A549 (cell line): ENCODE measurements around the gene IMPDH2. TPM values are rescaled to one million over a fixed set of nuclear protein-coding genes. Genes with fewer than 3 reads are reported as not detected.
A peak's percentile ranks its signal among the peaks of the same experiment; 100 is the strongest.

ENCODE experiments used
- ATAC-seq, 2 experiments: fragments of 200-7000 bp in 1 of 2; fragments of >200 bp in 1 of 2; cut with Nextera tagmentation in 1 of 2; cut with Tn5 transposase in 1 of 2; 3 replicates each; pipeline versions ENCODE4 v1.8.0 to v1.9.1; 2018 to 2020; ENCODE audit warnings: mild to moderate bottlenecking in 1 of 2, moderate library complexity in 1 of 2
- CTCF ChIA-PET: fragments of 300-600 bp; sonication (Branson Sonifier 250); formaldehyde crosslinking; extraction: SDS; loops from one replicate; lab custom pipeline; 2021; ENCODE audit warnings: antibody characterized with exemption, inconsistent platforms; lab: Yijun Ruan, JAX
- POLR2A ChIA-PET: fragments of 350-600 bp; formaldehyde crosslinking; extraction: SDS; loops from one replicate; lab custom pipeline; 2021; ENCODE audit warnings: antibody characterized with exemption, inconsistent platforms; lab: Yijun Ruan, JAX
- DNase-seq, 2 experiments: peaks; one replicate each; pipeline versions ENCODE4 v3.0.0 to v3.0.0-alpha.2; 2011 to 2016; ENCODE audit warnings: low read depth in 1 of 2, low spot score in 1 of 2
- FAIRE-seq: peaks from 2 replicates; lab custom pipeline; 2011; peaks lifted over from hg19 to GRCh38; lab: Jason Lieb, UNC
- H3K27ac ChIP-seq, 2 experiments: fragments of >200 bp; sonication (Bioruptor Twin); formaldehyde crosslinking; 3 replicates each; pipeline ENCODE4 v1.5.1; 2016 to 2017
- H3K4me1 ChIP-seq: fragments of >200 bp; sonication (Bioruptor Twin); formaldehyde crosslinking; 3 replicates; pipeline ENCODE4 v1.6.1; 2016
- H3K4me2 ChIP-seq: fragments of >200 bp; sonication (Bioruptor Twin); formaldehyde crosslinking; 3 replicates; pipeline ENCODE4 v1.6.1; 2016
- H3K4me3 ChIP-seq: fragments of >200 bp; sonication (Bioruptor Twin); formaldehyde crosslinking; 3 replicates; pipeline ENCODE4 v1.5.1; 2016
- H3K9me3 ChIP-seq: fragments of >200 bp; sonication (Bioruptor Twin); formaldehyde crosslinking; 3 replicates; pipeline ENCODE4 v1.6.1; 2016
- BHLHE40 ChIP-seq: IDR thresholded peaks from 2 replicates; pipeline ENCODE4 v1.6.1; 2012; ENCODE audit warnings: low read depth, low read length, inconsistent platforms
- CBX2 ChIP-seq: fragments of 200-600 bp; sonication (generic); IDR thresholded peaks from 2 replicates; pipeline ENCODE4 v1.6.1; 2016; ENCODE audit warnings: low read depth, mild to moderate bottlenecking, borderline replicate concordance
- CBX8 ChIP-seq: fragments of 200-600 bp; sonication (generic); IDR thresholded peaks from 2 replicates; pipeline ENCODE4 v1.6.1; 2016
- CEBPB ChIP-seq, 2 experiments: fragments of >200 bp in 1 of 2; sonication (Bioruptor Twin) in 1 of 2; formaldehyde crosslinking in 1 of 2; IDR thresholded peaks; 2 replicates each; pipeline ENCODE4 v1.6.1; 2012 to 2016
- CHD2 ChIP-seq: fragments of 150-350 bp; IDR thresholded peaks from 2 replicates; pipeline ENCODE4 v1.6.1; 2014; ENCODE audit warnings: low read length; ENCODE audit not compliant: partially characterized antibody
- EHF ChIP-seq: fragments of 250-450 bp; sonication (Bioruptor Pico); IDR thresholded peaks from 2 replicates; pipeline ENCODE4 v1.5.0; 2020; ENCODE audit warnings: mild to moderate bottlenecking
- EHMT2 ChIP-seq: fragments of 200-600 bp; sonication (generic); IDR thresholded peaks from 2 replicates; pipeline ENCODE4 v1.6.1; 2016; ENCODE audit warnings: antibody characterized with exemption, low read depth, mild to moderate bottlenecking, moderate library complexity
- EP300 ChIP-seq, 2 experiments: fragments of >200 bp; sonication (Bioruptor Twin); formaldehyde crosslinking; IDR thresholded peaks; 2 replicates in 1 of 2; 3 replicates in 1 of 2; pipeline ENCODE4 v1.6.1; 2016 to 2017
- FOXS1 ChIP-seq: fragments of 250-450 bp; sonication (Bioruptor Pico); IDR thresholded peaks from 2 replicates; pipeline ENCODE4 v1.5.0; 2020; ENCODE audit warnings: mild to moderate bottlenecking, moderate library complexity
- GATA3 ChIP-seq: IDR thresholded peaks from 2 replicates; pipeline ENCODE4 v1.6.1; 2012; ENCODE audit warnings: borderline replicate concordance
- HDAC2 ChIP-seq: fragments of 200-600 bp; sonication (generic); IDR thresholded peaks from 2 replicates; pipeline ENCODE4 v1.6.1; 2016
- HEYL ChIP-seq: fragments of 250-450 bp; sonication (Bioruptor Pico); IDR thresholded peaks from 2 replicates; pipeline ENCODE4 v1.8.0; 2021; ENCODE audit warnings: mild to moderate bottlenecking, moderate library complexity
- HOXA7 ChIP-seq: fragments of 250-450 bp; sonication (Bioruptor Pico); IDR thresholded peaks from 2 replicates; pipeline ENCODE4 v1.5.0; 2020; ENCODE audit warnings: mild to moderate bottlenecking, moderate library complexity
- HOXB13 ChIP-seq: fragments of 250-450 bp; sonication (Bioruptor Pico); IDR thresholded peaks from 2 replicates; pipeline ENCODE4 v1.5.0; 2020; ENCODE audit warnings: low read depth, mild to moderate bottlenecking, moderate library complexity
- JUN ChIP-seq, 2 experiments: fragments of >200 bp; sonication (Bioruptor Twin); formaldehyde crosslinking; IDR thresholded peaks; 2 replicates in 1 of 2; 3 replicates in 1 of 2; pipeline ENCODE4 v1.6.1; 2016 to 2017
- KDM1A ChIP-seq: fragments of 200-600 bp; sonication (generic); IDR thresholded peaks from 2 replicates; pipeline ENCODE4 v1.6.1; 2016; ENCODE audit warnings: low read depth, mild to moderate bottlenecking
- KDM5A ChIP-seq: fragments of 200-600 bp; sonication (generic); IDR thresholded peaks from 2 replicates; pipeline ENCODE4 v1.6.1; 2016; ENCODE audit warnings: antibody characterized with exemption, mild to moderate bottlenecking
- MAZ ChIP-seq: fragments of 150-350 bp; IDR thresholded peaks from 2 replicates; pipeline ENCODE4 v1.6.1; 2014; ENCODE audit warnings: antibody characterized with exemption, low read depth, low read length, borderline replicate concordance
- MYC ChIP-seq: IDR thresholded peaks from 2 replicates; pipeline ENCODE4 v1.6.1; 2012; ENCODE audit warnings: mild to moderate bottlenecking, inconsistent platforms, low read length, improper control_type of control experiment, borderline replicate concordance
- NFE2L2 ChIP-seq: fragments of 150-350 bp; conservative IDR thresholded peaks from 2 replicates; pipeline ENCODE4 v1.6.1; 2014; ENCODE audit warnings: low read length
- POLR2AphosphoS2 ChIP-seq: conservative IDR thresholded peaks from 2 replicates; pipeline ENCODE4 v1.6.1; 2012; ENCODE audit warnings: low read length, improper control_type of control experiment, inconsistent platforms
- RAD21 ChIP-seq, 2 experiments: fragments of >200 bp in 1 of 2; sonication (Bioruptor Twin) in 1 of 2; formaldehyde crosslinking in 1 of 2; IDR thresholded peaks in 1 of 2; conservative IDR thresholded peaks in 1 of 2; 2 replicates in 1 of 2; 3 replicates in 1 of 2; pipeline ENCODE4 v1.6.1; 2012 to 2018; ENCODE audit warnings: inconsistent platforms in 1 of 2
- RCOR1 ChIP-seq: fragments of 150-350 bp; IDR thresholded peaks from 2 replicates; pipeline ENCODE4 v1.6.1; 2014; ENCODE audit warnings: antibody characterized with exemption, low read length, low read depth
- RFX5 ChIP-seq: fragments of 450-650 bp; IDR thresholded peaks from 2 replicates; pipeline ENCODE4 v1.7.1; 2014; ENCODE audit warnings: antibody characterized with exemption, mild to moderate bottlenecking, moderate library complexity
- SMC3 ChIP-seq: fragments of >200 bp; sonication (Bioruptor Twin); formaldehyde crosslinking; IDR thresholded peaks from 3 replicates; pipeline ENCODE4 v1.6.1; 2018; ENCODE audit warnings: inconsistent platforms
- SREBF2 ChIP-seq: fragments of 450-650 bp; IDR thresholded peaks from 2 replicates; pipeline ENCODE4 v1.6.1; 2014; ENCODE audit warnings: mild to moderate bottlenecking, moderate library complexity
- TP53 ChIP-seq: fragments of 250-450 bp; sonication (Bioruptor Pico); IDR thresholded peaks from 2 replicates; pipeline ENCODE4 v1.5.0; 2021; ENCODE audit warnings: mild to moderate bottlenecking, moderate library complexity
- ZC3H11A ChIP-seq: fragments of 450-650 bp; IDR thresholded peaks from 2 replicates; pipeline ENCODE4 v1.6.1; 2014; ENCODE audit warnings: antibody characterized with exemption, mild to moderate bottlenecking
- WGBS: methylation state at CpG from one replicate; pipeline ENCODE4 v1.1.6; 2017; ENCODE audit errors: missing lambda C conversion rate; 5-methylcytosine and 5-hydroxymethylcytosine counted together
- polyA plus RNA-seq, 4 experiments: library from polyadenylated mRNA; depleted of rRNA in 3 of 4; stranded (reverse); fragments of >200 nt; fragmentation: RNase III in 1 of 4; extraction: RNeasy Plus Mini Kit Qiagen cat#74134 plus additional on column Dnase treatment in 1 of 4; gene quantifications; 2 replicates in 3 of 4; 3 replicates in 1 of 4; pipeline ENCODE4 v1.2.3, GENCODE V29; 2011 to 2017
- TF ChIP-seq, protein P1 (sequence below): IDR thresholded peaks from 2 replicates; pipeline ENCODE4 v1.6.1; 2012; ENCODE audit warnings: low read depth, borderline replicate concordance
- TF ChIP-seq, protein P2 (sequence below): fragments of 450-650 bp; IDR thresholded peaks from 2 replicates; pipeline ENCODE4 v1.6.1; 2014; ENCODE audit warnings: antibody characterized with exemption
- TF ChIP-seq, protein P3 (sequence below): fragments of >200 bp; sonication (Bioruptor Twin); formaldehyde crosslinking; IDR thresholded peaks from 3 replicates; pipeline ENCODE4 v1.6.1; 2016

IMPDH2 gene
- polyA plus RNA-seq, 2 of the 4 experiments (the other 2 are of a cell fraction), result 175 to 212 TPM

DNA sequence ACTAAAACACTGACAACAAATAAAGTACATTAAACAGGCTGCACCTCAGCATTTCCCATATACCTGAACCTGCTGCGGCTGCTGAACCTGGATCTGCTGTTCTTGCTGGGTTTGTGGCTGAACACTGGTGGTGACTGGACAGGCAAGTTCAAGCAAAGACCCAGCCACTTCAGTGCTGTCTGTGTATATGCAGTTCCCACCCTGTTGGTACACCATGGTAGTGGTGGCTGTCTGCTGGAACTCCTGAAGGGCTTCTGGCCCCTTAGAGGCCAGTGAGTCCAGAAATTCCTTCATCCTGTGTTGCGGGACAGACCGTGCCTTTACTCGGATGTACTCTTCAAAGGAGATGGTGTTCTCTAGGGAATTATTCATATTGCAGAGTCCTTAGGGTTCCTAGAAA is 47.4 kb upstream of the IMPDH2 start:
- Histone ChIP-seq H3K4me3 (no peak overlapping the region), H3K4me1 (no peaks in the 10 kb centered on the region), H3K9me3 (no peaks in the 10 kb centered on the region), H3K27ac (no peak overlapping the region), H3K4me2 (no peak overlapping the region)
- ChIA-PET CTCF (no interaction called here), POLR2A (no interaction called here)
- no peak for TF ChIP-seq MAZ
- TF ChIP-seq POLR2AphosphoS2, result no peak
- TF ChIP-seq KDM5A, result no peak
- no peak for TF ChIP-seq HEYL
- TF ChIP-seq JUN (IDR thresholded peaks at IDR 0.05), result no peak
- TF ChIP-seq, protein P1, sequence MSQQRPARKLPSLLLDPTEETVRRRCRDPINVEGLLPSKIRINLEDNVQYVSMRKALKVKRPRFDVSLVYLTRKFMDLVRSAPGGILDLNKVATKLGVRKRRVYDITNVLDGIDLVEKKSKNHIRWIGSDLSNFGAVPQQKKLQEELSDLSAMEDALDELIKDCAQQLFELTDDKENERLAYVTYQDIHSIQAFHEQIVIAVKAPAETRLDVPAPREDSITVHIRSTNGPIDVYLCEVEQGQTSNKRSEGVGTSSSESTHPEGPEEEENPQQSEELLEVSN, result no peak
- no peak for TF ChIP-seq CEBPB (IDR thresholded peaks at IDR 0.05)
- no peak for TF ChIP-seq CHD2
- TF ChIP-seq TP53 (CRISPR knock-in tag), result no peak
- TF ChIP-seq HDAC2, result no peak
- TF ChIP-seq HOXB13 (CRISPR knock-in tag), result no peak
- no peak for TF ChIP-seq NFE2L2
- TF ChIP-seq, protein P2, sequence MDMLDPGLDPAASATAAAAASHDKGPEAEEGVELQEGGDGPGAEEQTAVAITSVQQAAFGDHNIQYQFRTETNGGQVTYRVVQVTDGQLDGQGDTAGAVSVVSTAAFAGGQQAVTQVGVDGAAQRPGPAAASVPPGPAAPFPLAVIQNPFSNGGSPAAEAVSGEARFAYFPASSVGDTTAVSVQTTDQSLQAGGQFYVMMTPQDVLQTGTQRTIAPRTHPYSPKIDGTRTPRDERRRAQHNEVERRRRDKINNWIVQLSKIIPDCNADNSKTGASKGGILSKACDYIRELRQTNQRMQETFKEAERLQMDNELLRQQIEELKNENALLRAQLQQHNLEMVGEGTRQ, result no peak
- no peak for TF ChIP-seq GATA3
- 96% methylated on average over 4 of the region's 4 CpGs for WGBS
- DNase-seq (no peak), ATAC-seq (peak in 1 of 2 experiments; percentile 38; a peak in 1 of 6 replicates), FAIRE-seq (no peak)

DNA sequence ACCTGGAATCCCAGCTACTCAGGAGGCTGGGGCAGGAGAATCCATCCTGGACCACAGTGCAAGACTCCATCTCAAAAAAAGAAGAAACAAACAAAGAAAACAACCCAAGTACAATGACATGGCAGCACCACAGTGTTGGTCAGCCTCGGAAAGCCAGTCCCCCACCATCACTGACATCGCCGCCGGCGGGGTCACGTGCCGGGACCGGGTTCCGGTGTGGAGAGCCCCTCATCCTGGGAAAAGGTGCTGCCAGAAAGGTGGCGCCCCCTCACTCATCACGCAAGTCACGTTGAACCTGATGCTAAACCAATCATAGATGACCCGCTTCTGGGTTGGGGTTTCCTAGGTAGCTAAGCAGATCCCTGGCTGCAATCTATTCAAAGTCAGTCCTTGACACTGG is 46.9 kb upstream of the IMPDH2 start:
- 95% methylated on average over 13 of the region's 13 CpGs for WGBS
- Histone ChIP-seq H3K4me2 (no peak overlapping the region), H3K9me3 (no peaks in the 10 kb centered on the region), H3K4me1 (no peaks in the 10 kb centered on the region), H3K27ac (no peak overlapping the region), H3K4me3 (no peak overlapping the region)
- CTCF ChIA-PET, result no interaction called here
- FAIRE-seq (no peak), ATAC-seq (no peak), DNase-seq (no peak)
- POLR2A ChIA-PET, result no interaction called here
- TF ChIP-seq, protein P2, result no peak
- TF ChIP-seq MAZ (no peak), NFE2L2 (no peak), FOXS1 (CRISPR knock-in tag) (no peak), RCOR1 (no peak), ZC3H11A (no peak), EHF (no peak), CBX2 (no peak), RFX5 (no peak), MYC (no peak), CBX8 (no peak)
- TF ChIP-seq, protein P3, sequence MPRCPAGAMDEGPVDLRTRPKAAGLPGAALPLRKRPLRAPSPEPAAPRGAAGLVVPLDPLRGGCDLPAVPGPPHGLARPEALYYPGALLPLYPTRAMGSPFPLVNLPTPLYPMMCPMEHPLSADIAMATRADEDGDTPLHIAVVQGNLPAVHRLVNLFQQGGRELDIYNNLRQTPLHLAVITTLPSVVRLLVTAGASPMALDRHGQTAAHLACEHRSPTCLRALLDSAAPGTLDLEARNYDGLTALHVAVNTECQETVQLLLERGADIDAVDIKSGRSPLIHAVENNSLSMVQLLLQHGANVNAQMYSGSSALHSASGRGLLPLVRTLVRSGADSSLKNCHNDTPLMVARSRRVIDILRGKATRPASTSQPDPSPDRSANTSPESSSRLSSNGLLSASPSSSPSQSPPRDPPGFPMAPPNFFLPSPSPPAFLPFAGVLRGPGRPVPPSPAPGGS, result no peak

DNA sequence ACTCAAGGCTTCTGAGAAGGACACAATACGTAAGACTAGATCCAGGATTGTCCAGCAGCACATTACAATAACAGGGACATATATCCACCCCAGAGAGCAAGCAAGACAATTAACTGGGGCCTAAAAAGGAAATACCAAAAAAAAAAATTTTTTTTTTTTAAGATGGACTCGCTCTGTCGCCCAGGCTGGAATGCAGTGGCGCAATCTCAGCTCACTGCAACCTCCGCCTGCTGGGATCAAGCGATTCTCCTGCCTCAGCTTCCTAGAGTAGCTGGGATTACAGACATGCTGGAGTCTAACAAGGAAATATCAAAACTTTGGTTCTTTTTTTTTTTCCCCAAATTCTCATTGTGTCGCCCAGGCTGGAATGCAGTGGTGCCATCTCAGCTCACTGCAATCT is 28.8 kb upstream of the IMPDH2 start:
- ATAC-seq (no peak), DNase-seq (no peak), FAIRE-seq (no peak)
- Histone ChIP-seq H3K4me2 (no peak overlapping the region), H3K4me1 (no peaks in the 10 kb centered on the region), H3K4me3 (no peak overlapping the region), H3K9me3 (no peaks in the 10 kb centered on the region), H3K27ac (no peak overlapping the region)
- POLR2A ChIA-PET, result no interaction called here
- 96% methylated on average over 7 of the region's 7 CpGs for WGBS
- TF ChIP-seq HOXA7 (CRISPR knock-in tag) (no peak), FOXS1 (CRISPR knock-in tag) (no peak), POLR2AphosphoS2 (no peak), SMC3 (no peak), RAD21 (conservative IDR thresholded peaks at IDR 0.05 in 1 of 2, IDR thresholded peaks at IDR 0.05 in 1 of 2) (no peak), EP300 (IDR thresholded peaks at IDR 0.05) (no peak), KDM1A (no peak), BHLHE40 (no peak), CBX2 (no peak), SREBF2 (no peak), EHF (no peak), EHMT2 (no peak)
- CTCF ChIA-PET, result interaction anchor here (1.1 kb wide), 1 partner anchor 35 kb away, joined by 3 read pairs; no protein-coding TSS in a partner anchor
